PC-9 (cell line): Measurements from ENCODE around the gene CTSH.

Source experiments
- CTCF ChIP-seq: fragments of 200-600 bp; sonication (generic); conservative IDR thresholded peaks from 2 replicates; pipeline ENCODE4 v1.6.1; 2017; ENCODE audit warnings: mixed run types, antibody characterized with exemption, mild to moderate bottlenecking, moderate library complexity
- EZH2 ChIP-seq: fragments of 200-600 bp; sonication (generic); IDR thresholded peaks from 2 replicates; pipeline ENCODE4 v1.8.0; 2017; ENCODE audit warnings: antibody characterized with exemption, low read depth

GRCh38 chr15:78909791-78910228 is 35.0 kb downstream of the CTSH start:
- peak; percentile 84 for TF ChIP-seq CTCF
- TF ChIP-seq EZH2 = no peak
